Endothelial cell of umbilical vein (primary cell): ENCODE data around the gene TGM3. TPM values are rescaled to one million over a fixed set of nuclear protein-coding genes. Genes with fewer than 3 reads are reported as not detected.
"Not testable (repeated sequence)": the region's sequence is repeated elsewhere in the genome, so short reads cannot be mapped to it uniquely, and the experiment has no call there.

ENCODE experiments used
- BruUV-seq: library from RNA; stranded (reverse); fragments of 400-500 nt; replicated peaks from 2 replicates; lab custom pipeline; 2021; lab: Mats Ljungman, UMichigan
- CTCF ChIA-PET: fragments of 300-600, 350-600 bp; sonication (Branson Sonifier 250); formaldehyde crosslinking; loops from one replicate; lab custom pipeline; 2021; ENCODE audit warnings: antibody characterized with exemption, inconsistent platforms; lab: Charles Lee
- POLR2A ChIA-PET: fragments of 300-600, 350-600 bp; sonication (Branson Sonifier 250); formaldehyde crosslinking; loops from one replicate; lab custom pipeline; 2021; ENCODE audit warnings: antibody characterized with exemption, inconsistent platforms; lab: Charles Lee
- DNase-seq: peaks from one replicate; pipeline ENCODE4 v3.0.0-alpha.2; 2011; ENCODE audit warnings: low read depth, low spot score
- FAIRE-seq: peaks from 2 replicates; lab custom pipeline; 2011; peaks lifted over from hg19 to GRCh38; lab: Jason Lieb, UNC
- H2AFZ ChIP-seq: 2 replicates; pipeline ENCODE4 v1.6.0; 2012; ENCODE audit warnings: low read depth, low read length, control low read depth, inconsistent platforms
- H3K27ac ChIP-seq: 2 replicates; pipeline ENCODE4 v1.5.1; 2011; ENCODE audit warnings: low read depth, mild to moderate bottlenecking, control low read depth, low read length, moderate library complexity; ENCODE audit not compliant: insufficient read depth
- H3K27me3 ChIP-seq, 2 experiments: 2 replicates each; pipeline versions ENCODE4 v1.6.0 to v1.6.1; 2011; ENCODE audit warnings: low read length in 2 of 2, mixed read lengths in 1 of 2; ENCODE audit not compliant: control insufficient read depth in 2 of 2, insufficient read depth in 2 of 2
- H3K36me3 ChIP-seq, 2 experiments: 2 replicates in 1 of 2; 3 replicates in 1 of 2; pipeline ENCODE4 v1.5.1; 2011; ENCODE audit warnings: low read length in 2 of 2, mild to moderate bottlenecking in 1 of 2, moderate library complexity in 1 of 2; ENCODE audit not compliant: control insufficient read depth in 2 of 2, insufficient read depth in 2 of 2; ENCODE audit errors: extremely low read depth in 1 of 2
- H3K4me1 ChIP-seq: 3 replicates; pipeline ENCODE4 v1.5.1; 2011; ENCODE audit warnings: mild to moderate bottlenecking, low read length; ENCODE audit not compliant: control insufficient read depth, insufficient read depth; ENCODE audit errors: extremely low read depth
- H3K4me2 ChIP-seq: 2 replicates; pipeline ENCODE4 v1.6.1; 2011; ENCODE audit warnings: low read length, control low read depth, mixed read lengths; ENCODE audit not compliant: insufficient read depth
- H3K4me3 ChIP-seq, 3 experiments: fragments of 200-600 bp in 1 of 3; sonication (generic), shearing (Covaris generic) in 1 of 3; replicated peaks in 1 of 3; 2 replicates each; pipeline ENCODE4 v1.5.1; 2011 to 2016; ENCODE audit warnings: control low read depth in 3 of 3, low read length in 3 of 3, mild to moderate bottlenecking in 2 of 3, inconsistent platforms in 1 of 3, low read depth in 1 of 3, moderate library complexity in 1 of 3; ENCODE audit not compliant: insufficient read depth in 1 of 3
- H3K79me2 ChIP-seq: 2 replicates; pipeline ENCODE4 v1.6.0; 2012; ENCODE audit warnings: low read length, inconsistent platforms; ENCODE audit not compliant: control insufficient read depth, insufficient read depth
- H3K9ac ChIP-seq: replicated peaks from 2 replicates; pipeline ENCODE3; 2011; ENCODE audit warnings: low read length, control low read depth; ENCODE audit not compliant: insufficient read depth; ENCODE audit errors: extremely low read depth
- H3K9me1 ChIP-seq: replicated peaks from 3 replicates; pipeline ENCODE4 v1.6.0; 2011; ENCODE audit warnings: mild to moderate bottlenecking, low read length; ENCODE audit not compliant: control insufficient read depth, insufficient read depth; ENCODE audit errors: extremely low read depth
- H3K9me3 ChIP-seq: replicated peaks from 2 replicates; pipeline ENCODE4 v1.5.1; 2012; ENCODE audit warnings: low read length, inconsistent platforms; ENCODE audit not compliant: control insufficient read depth, insufficient read depth
- H4K20me1 ChIP-seq: replicated peaks from 2 replicates; pipeline ENCODE3; 2011; ENCODE audit warnings: mild to moderate bottlenecking, low read length; ENCODE audit not compliant: control insufficient read depth, insufficient read depth; ENCODE audit errors: extremely low read depth
- CTCF ChIP-seq, 2 donors: IDR thresholded peaks; 1 replicate in 1 of 2; 2 replicates in 1 of 2; pipeline ENCODE4 v1.5.1; 2011; ENCODE audit warnings: low read length in 2 of 2, mild to moderate bottlenecking in 2 of 2, moderate library complexity in 2 of 2, control low read depth in 1 of 2, inconsistent platforms in 1 of 2, low read depth in 1 of 2; ENCODE audit not compliant: insufficient read depth in 1 of 2; ENCODE audit errors: extremely low read depth in 1 of 2
- EZH2 ChIP-seq: IDR thresholded peaks from 2 replicates; pipeline ENCODE4 v1.6.1; 2012; ENCODE audit warnings: borderline replicate concordance, low read depth, mild to moderate bottlenecking, moderate library complexity, low read length, inconsistent platforms; ENCODE audit not compliant: severe bottlenecking
- FOS ChIP-seq: IDR thresholded peaks from 2 replicates; pipeline ENCODE4 v1.6.1; 2011; ENCODE audit warnings: mild to moderate bottlenecking, low read length, moderate library complexity, borderline replicate concordance; ENCODE audit not compliant: insufficient read depth
- GATA2 ChIP-seq: IDR thresholded peaks from 2 replicates; pipeline ENCODE4 v1.7.0; 2011; ENCODE audit warnings: low read depth, mild to moderate bottlenecking, moderate library complexity, mixed read lengths, low read length; ENCODE audit not compliant: insufficient read length, insufficient read depth
- JUN ChIP-seq: IDR thresholded peaks from 2 replicates; pipeline ENCODE4 v1.6.1; 2011; ENCODE audit warnings: borderline replicate concordance, low read depth; ENCODE audit not compliant: insufficient read length, insufficient read depth
- MAX ChIP-seq: IDR thresholded peaks from 2 replicates; pipeline ENCODE4 v1.6.1; 2011; ENCODE audit not compliant: insufficient read depth, insufficient read length
- MYC ChIP-seq: IDR thresholded peaks from one replicate; pipeline ENCODE4 v1.6.1; 2011; ENCODE audit warnings: mild to moderate bottlenecking, low read depth, low read length
- POLR2A ChIP-seq: IDR thresholded peaks from 2 replicates; pipeline ENCODE4 v1.6.1; 2012; ENCODE audit warnings: low read depth, mild to moderate bottlenecking, control low read depth, low read length
- POLR2AphosphoS5 ChIP-seq: IDR thresholded peaks from 2 replicates; pipeline ENCODE4 v1.6.1; 2012; ENCODE audit warnings: low read depth, mild to moderate bottlenecking, control low read depth, low read length, moderate library complexity; ENCODE audit not compliant: insufficient read depth
- dilution Hi-C: fragments of 300-500 bp; cut with MboI; formaldehyde crosslinking; loops from one replicate; pipeline ENCODE4 v1.15.0; 2019; ENCODE audit warnings: low sequenced_read_pairs; ENCODE audit not compliant: extremely low pct_ligation_motif_present
- intact Hi-C: fragments of 100-400 bp; cut with micrococcal nuclease; formaldehyde crosslinking; loops from one replicate; pipeline ENCODE4 v1.10.0; 2022
- polyA plus RNA-seq, 4 experiments: library from polyadenylated mRNA; depleted of rRNA in 3 of 4; stranded (reverse) in 3 of 4; unstranded in 1 of 4; fragments of >200 nt; gene quantifications; 2 replicates each; pipeline versions ENCODE4 v1.2.1 to v1.2.3, GENCODE V29; 2011 to 2012; ENCODE audit warnings: missing spikeins in 1 of 4
- total RNA-seq: library from RNA; stranded (reverse); gene quantifications from 2 replicates; pipeline ENCODE4 v1.2.3, GENCODE V29; 2021

TGM3 gene
- total and polyA plus RNA-seq, 2 donors (not counting 3 experiments of a cell fraction or from before 2014, with no cell fraction given) = not detected

- Histone ChIP-seq H3K27me3 (no peaks in the 10 kb centered on the region), H4K20me1 (no peaks in the 10 kb centered on the region), H3K4me1 (no peaks in the 10 kb centered on the region), H3K9ac (no peak overlapping the region), H2AFZ (no peak overlapping the region), H3K9me1 (no peaks in the 10 kb centered on the region), H3K4me2 (no peak overlapping the region), H3K27ac (no peak overlapping the region), H3K36me3 (no peaks in the 10 kb centered on the region), H3K4me3 (no peak overlapping the region), H3K79me2 (no peaks in the 10 kb centered on the region), H3K9me3 (no peaks in the 10 kb centered on the region)
- dilution Hi-C loops (no loop called here), intact Hi-C loops (no loop called here)
- FAIRE-seq (no peak), DNase-seq (no peak)
- TF ChIP-seq MYC (no peak), EZH2 (no peak), GATA2 (no peak), POLR2A (no peak), POLR2AphosphoS5 (no peak), FOS (no peak), MAX (no peak), JUN (no peak), CTCF (IDR thresholded peaks at IDR 0.05; ENCODE audit: extremely low read depth in 1 of 2, insufficient read depth in 1 of 2, low read depth in 1 of 2, low read length in 2 of 2) (no peak)
- ChIA-PET CTCF (no interaction called here), POLR2A (no interaction called here)
- no TSS peak for BruUV-seq
These were observed 31.7 kb upstream of the TGM3 start for GRCh38 chr20:2264118-2264517.

GRCh38 chr20:2264621-2265374 lies 31.0 kb upstream of the TGM3 start:
- H3K36me3 ChIP-seq, H4K20me1 ChIP-seq, H3K4me1 ChIP-seq, DNase-seq, FAIRE-seq, H3K9me3 ChIP-seq, BruUV-seq, POLR2A ChIA-PET, intact Hi-C loops, H3K79me2 ChIP-seq, H3K9me1 ChIP-seq, H3K4me3 ChIP-seq, H3K27ac ChIP-seq, H2AFZ ChIP-seq, H3K9ac ChIP-seq, dilution Hi-C loops, CTCF ChIA-PET, H3K4me2 ChIP-seq, H3K27me3 ChIP-seq: not testable (repeated sequence)
